Omental fat pad (tissue), 4 donors: ENCODE measurements around the gene RAB3GAP2. TPM values are rescaled to one million over a fixed set of nuclear protein-coding genes. Genes with fewer than 3 reads are reported as not detected.
"Not testable (repeated sequence)": the region's sequence is repeated elsewhere in the genome, so short reads cannot be mapped to it uniquely, and the experiment has no call there.

ENCODE experiments used
- ATAC-seq: fragments of 150-250 bp; one replicate; pipeline ENCODE4 v1.9.1; 2016; ENCODE audit warnings: mild to moderate bottlenecking, moderate library complexity; ENCODE audit not compliant: low FRiP score
- DNase-seq: peaks from one replicate; pipeline ENCODE4 v3.0.0-alpha.2; 2019; ENCODE audit warnings: low spot score
- CTCF ChIP-seq, 3 donors: fragments of 450-650 bp; IDR thresholded peaks; one replicate each; pipeline ENCODE4 v1.5.1; 2016 to 2017; ENCODE audit warnings: antibody characterized with exemption in 3 of 3, mild to moderate bottlenecking in 3 of 3, moderate library complexity in 2 of 3
- total RNA-seq, 4 donors: library from RNA; depleted of rRNA; stranded (reverse); fragments of >200 nt; gene quantifications; one replicate each; pipeline ENCODE4 v1.1.0, GENCODE V29; 2016

RAB3GAP2 gene
- total RNA-seq, 4 donors from 2014 or later = 22.0 to 37.0 (median 30.4) TPM

GRCh38 chr1:220219136-220219442 lies 53.2 kb downstream of the RAB3GAP2 start:
- no peak for TF ChIP-seq CTCF (IDR thresholded peaks at IDR 0.05)
- ATAC-seq (no peak), DNase-seq (no peak)

GRCh38 chr1:220218397-220219135 lies 53.7 kb downstream of the RAB3GAP2 start:
- ATAC-seq (peak; percentile 64), DNase-seq (peak; percentile 28)

- ATAC-seq (no peak), DNase-seq (no peak)
- no peak for TF ChIP-seq CTCF (IDR thresholded peaks at IDR 0.05)
Measured at GRCh38 chr1:220217383-220217988, 54.8 kb downstream of the RAB3GAP2 start.

DNA sequence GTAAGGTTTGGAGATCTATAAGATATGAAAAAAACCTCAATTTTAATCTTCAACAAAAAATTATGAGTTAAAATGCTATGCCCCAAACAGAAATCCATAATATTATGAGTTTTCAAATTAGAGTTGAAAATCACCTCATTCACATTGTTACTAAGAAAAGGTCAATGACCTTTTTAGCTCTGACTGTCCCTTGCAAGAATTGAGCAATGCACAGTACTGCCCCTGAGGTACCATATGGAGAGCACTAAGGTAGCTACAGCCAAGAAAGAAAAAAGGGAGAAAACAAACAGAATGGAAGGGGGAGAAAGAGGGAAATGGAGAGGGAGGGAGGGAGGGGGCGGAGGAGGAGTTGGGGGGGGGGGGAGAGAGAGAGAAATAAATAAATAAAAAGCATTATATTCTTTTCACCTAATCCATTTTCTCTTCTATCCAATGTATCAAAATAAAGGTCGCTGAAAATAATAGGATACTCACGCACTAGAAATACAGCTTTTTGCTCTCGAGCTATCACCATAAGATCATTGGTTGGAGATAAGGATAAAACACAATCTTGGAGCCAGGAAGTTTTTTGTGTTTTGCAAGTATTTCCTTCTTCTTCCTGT lies 58.8 kb downstream of the RAB3GAP2 start:
- ATAC-seq = no peak
- no peak for TF ChIP-seq CTCF (IDR thresholded peaks at IDR 0.05)

GRCh38 chr1:220207411-220207810 lies 64.8 kb downstream of the RAB3GAP2 start:
- no peak for ATAC-seq
- DNase-seq = no peak
- no peak for TF ChIP-seq CTCF (IDR thresholded peaks at IDR 0.05)

More for the DNA sequence above, 58.8 kb downstream of the RAB3GAP2 start:
- no peak for DNase-seq

GRCh38 chr1:220204758-220205157 lies 67.5 kb downstream of the RAB3GAP2 start:
- DNase-seq, ATAC-seq: not testable (repeated sequence)

DNA sequence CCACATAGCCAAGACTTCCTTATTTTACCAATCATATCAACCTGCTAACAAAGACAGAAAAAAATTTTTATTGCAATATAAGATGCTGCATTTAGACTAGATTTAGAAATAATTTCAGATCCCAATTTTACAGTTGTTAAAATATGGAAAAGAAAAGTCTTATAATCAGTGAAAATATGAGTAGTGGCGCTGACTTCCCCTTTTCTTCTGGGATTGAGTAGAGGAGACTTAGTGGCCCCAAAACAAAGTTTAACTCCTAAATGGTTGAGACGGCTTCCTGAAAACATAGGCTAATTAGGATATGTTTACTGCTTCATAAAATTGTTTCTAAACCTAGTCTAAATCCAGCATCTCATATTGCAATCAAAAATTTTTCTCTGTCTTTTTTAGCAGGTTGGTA lies 68.4 kb downstream of the RAB3GAP2 start:
- ATAC-seq (no peak), DNase-seq (no peak)
- no peak for TF ChIP-seq CTCF (IDR thresholded peaks at IDR 0.05)
